Astrocyte of the cerebellum (primary cell): ENCODE measurements around the gene ALG1L2.
A peak's percentile ranks its signal among the peaks of the same experiment; 100 is the strongest.
"Not testable (repeated sequence)": the region's sequence is repeated elsewhere in the genome, so short reads cannot be mapped to it uniquely, and the experiment has no call there.

Experiments used
- DNase-seq: peaks from one replicate; pipeline ENCODE4 v3.0.0-alpha.2; 2011; ENCODE audit warnings: low read depth
- H3K4me3 ChIP-seq: 2 replicates; pipeline ENCODE4 v1.5.1; 2011; ENCODE audit warnings: mild to moderate bottlenecking, low read depth, low read length, moderate library complexity
- in situ Hi-C: cut with HindIII; loops from 2 replicates; pipeline ENCODE4 v1.10.0; 2017; ENCODE audit warnings: low sequenced_read_pairs
- TF ChIP-seq, protein P1 (sequence below): IDR thresholded peaks from 2 replicates; pipeline ENCODE4 v1.5.1; 2012; ENCODE audit warnings: low read length, low read depth, moderate library complexity, mild to moderate bottlenecking; ENCODE audit errors: missing control alignments

Gene ALG1L2

DNA sequence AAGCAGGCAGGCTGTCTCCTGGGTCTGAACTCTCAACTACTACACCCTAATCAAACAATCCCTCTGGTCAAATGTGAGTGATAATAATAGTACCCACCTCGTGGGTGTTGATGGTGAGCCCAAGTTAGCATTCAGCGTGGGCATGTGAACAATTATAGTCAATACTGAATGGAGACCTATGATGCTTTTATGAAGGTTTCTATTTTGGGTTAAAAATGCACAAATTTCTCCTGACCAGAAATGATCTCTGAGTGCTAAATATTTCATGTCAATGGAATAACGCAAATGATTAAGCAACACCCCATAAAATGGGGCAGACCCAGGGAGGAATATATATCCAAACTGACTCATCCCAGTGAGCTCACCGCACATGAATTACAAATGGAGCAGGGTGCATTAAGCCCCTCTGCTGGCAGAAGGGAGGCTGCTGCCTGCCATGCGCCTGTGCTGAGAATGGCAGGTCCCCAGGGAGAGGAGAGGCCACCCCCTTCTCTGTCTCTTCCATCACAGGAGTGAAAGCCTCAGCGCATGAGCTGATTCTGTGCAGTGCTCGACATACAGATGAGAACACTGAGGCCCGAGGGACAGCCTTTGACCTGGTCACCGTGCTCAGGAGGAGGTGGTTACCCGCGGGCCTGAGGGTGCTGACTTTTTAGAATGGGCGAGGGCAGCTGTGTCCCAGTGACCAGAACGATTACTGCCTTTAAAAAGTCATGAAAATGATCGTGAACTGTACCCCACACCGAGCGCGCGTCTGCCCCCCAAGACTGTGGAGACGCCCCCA, 28.9 kb downstream of the ALG1L2 start:
- DNase-seq, in situ Hi-C loops: not testable (repeated sequence)
- peak overlapping the region; percentile 73 for H3K4me3 ChIP-seq

DNA sequence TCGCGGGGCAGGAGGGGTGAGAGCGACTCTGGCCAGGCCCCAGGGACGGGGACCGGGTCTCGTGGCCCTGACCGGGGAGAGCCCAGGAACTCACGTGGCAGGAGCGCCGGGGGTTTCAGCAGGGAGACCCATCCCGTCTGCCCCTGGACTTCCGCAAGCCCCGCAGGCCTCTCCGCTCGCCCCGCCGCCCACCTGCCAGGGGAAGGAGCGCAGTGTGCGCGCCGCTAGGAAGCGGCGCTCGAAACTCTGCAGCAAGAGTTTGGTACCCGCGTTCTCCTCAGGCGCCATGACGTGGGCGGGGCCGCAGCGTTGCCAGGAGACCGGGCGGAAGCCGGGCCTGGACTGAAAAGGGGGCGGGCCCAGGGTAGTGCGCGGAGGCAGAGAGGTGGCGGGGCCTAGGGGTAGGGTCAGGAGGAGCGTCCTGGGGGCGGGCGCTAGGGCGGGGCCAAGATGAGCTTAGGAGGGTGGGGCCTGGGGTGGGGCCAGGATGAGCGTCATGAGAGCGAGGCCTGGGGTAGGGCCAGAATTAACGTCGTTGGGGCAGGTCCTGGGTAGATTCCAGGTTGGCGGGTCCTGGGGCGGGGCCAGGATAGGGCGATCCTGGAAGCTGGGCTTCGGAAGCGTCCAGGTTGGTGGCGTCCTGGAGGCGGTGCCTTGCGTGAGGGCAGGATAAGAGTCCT, 29.7 kb downstream of the ALG1L2 start:
- in situ Hi-C loops: no loop called here
- H3K4me3 ChIP-seq: peak overlapping the region; percentile 73
- peak; percentile 95 for DNase-seq
- TF ChIP-seq, protein P1, sequence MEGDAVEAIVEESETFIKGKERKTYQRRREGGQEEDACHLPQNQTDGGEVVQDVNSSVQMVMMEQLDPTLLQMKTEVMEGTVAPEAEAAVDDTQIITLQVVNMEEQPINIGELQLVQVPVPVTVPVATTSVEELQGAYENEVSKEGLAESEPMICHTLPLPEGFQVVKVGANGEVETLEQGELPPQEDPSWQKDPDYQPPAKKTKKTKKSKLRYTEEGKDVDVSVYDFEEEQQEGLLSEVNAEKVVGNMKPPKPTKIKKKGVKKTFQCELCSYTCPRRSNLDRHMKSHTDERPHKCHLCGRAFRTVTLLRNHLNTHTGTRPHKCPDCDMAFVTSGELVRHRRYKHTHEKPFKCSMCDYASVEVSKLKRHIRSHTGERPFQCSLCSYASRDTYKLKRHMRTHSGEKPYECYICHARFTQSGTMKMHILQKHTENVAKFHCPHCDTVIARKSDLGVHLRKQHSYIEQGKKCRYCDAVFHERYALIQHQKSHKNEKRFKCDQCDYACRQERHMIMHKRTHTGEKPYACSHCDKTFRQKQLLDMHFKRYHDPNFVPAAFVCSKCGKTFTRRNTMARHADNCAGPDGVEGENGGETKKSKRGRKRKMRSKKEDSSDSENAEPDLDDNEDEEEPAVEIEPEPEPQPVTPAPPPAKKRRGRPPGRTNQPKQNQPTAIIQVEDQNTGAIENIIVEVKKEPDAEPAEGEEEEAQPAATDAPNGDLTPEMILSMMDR: no peak

DNA sequence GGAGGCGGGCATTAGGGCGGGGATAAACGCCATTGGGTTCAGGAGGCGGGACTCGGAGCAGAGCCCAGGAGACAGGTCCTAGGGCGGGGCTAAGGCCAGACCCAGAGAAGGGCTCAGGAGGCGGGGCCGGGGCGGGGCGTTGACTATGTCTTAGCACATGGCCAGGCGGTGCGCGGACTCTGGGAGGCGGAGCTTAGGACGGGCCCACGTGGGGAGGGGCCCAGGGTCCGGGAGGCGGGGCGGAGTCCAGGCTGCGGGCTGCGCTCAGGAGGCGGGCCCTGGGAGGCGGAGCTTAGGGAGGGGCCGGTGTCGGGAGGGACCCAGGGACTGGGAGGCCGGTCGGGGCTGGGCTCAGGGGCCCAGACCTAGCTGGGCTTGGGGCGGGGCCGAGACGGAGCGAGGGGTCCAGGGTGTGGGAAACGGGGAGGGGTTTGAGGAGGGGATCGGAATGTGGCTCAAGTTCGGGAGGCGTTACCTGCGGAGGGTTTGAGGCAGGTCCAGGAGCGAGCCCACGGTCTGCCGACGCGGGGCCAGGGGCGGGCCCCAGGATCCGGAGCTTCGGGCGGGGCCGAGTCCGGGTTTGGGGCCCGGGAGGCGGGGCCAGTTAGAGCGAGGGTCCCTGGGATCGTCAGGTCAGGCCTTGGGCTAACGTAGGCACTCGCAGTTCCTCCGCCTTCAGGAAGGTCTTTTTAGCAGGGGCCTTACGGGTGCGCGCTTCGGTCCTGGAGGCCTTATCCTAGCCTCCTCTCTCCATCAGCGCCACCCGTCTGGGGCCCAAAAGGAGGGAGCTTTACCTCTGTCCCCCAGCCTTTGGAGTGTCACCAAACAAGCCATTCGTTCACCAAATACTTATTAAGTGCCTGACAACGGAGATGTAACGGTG, 30.5 kb downstream of the ALG1L2 start:
- in situ Hi-C loops: not testable (repeated sequence)
- peak overlapping the region; percentile 73 for H3K4me3 ChIP-seq
- peak; percentile 84 for DNase-seq

DNA sequence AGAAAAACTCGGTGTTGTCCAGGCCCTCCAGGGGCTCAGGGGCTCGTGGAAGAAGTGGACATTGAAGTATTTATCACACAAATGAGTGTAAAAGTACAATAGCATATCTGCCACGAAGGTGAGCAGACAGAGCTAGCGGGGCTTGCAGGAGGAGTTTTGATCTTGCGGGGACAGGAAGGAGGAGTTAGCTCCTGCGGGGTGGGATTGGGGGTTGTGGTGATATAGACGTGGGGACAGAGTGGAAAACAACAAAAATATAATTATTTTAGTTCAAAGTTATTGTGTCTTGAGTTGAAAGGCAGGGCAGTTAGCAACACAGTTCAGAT, 31.1 kb downstream of the ALG1L2 start:
- DNase-seq, in situ Hi-C loops: not testable (repeated sequence)
- H3K4me3 ChIP-seq: peak overlapping the region; percentile 56

DNA sequence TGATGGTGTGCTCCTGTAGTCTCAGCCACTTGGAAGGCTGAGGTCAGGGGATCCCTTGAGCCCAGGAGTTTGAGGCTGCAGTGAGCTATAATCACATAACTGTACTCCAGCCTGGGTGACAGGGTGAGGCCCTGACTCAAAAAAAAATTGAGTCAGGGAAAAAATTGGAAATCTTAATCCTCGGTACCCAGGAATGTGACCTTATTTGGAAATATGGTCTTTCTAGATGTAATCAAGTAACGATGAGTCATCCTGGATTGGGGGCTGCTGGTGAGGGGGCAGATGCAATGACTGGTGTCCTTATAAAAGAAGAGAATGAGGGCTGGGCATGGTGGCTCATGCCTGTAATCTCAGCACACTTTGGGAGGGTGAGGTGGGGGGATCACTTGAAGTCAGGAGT, 33.8 kb downstream of the ALG1L2 start:
- DNase-seq, in situ Hi-C loops, H3K4me3 ChIP-seq: not testable (repeated sequence)

DNA sequence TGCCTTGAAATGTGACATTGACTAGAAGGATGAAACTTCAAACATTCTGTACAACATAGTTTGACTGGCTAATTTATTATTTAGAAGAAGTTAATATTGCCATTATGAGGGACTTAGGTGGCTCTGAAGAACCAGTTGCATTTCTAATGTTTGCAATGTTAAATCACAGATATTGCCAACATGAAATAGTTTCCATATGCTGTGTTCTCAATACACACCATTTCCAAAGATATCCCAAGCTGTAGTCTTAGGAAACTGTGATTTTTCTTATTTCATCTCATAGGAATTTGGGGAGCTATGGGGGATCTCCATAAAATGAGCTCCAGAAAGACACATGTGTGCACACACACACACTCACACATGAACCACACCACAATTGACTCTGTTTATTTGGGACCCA, 36.3 kb downstream of the ALG1L2 start:
- TF ChIP-seq, protein P1: no peak
- no peak overlapping the region for H3K4me3 ChIP-seq
- no peak for DNase-seq
- in situ Hi-C loops: no loop called here

DNA sequence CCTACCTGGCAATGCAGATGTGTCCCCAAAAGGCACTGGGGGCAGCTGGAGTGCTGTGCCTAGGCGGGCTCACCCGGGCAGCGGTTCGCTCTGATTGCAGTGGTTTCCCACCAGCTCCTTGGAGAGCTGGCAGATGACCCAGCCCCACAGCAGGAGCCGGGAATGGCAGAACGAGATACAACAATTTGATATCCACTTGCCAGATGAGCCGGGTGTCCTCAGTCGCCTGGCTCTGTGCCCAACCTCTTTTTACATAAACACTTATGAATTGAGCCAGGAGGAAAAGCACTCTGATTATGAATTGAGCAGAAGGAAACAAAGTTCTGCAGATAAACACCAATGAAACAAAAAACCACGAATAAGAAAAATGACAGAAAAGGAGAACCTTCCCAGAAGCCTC, 38.2 kb downstream of the ALG1L2 start:
- H3K4me3 ChIP-seq, DNase-seq, in situ Hi-C loops: not testable (repeated sequence)

DNA sequence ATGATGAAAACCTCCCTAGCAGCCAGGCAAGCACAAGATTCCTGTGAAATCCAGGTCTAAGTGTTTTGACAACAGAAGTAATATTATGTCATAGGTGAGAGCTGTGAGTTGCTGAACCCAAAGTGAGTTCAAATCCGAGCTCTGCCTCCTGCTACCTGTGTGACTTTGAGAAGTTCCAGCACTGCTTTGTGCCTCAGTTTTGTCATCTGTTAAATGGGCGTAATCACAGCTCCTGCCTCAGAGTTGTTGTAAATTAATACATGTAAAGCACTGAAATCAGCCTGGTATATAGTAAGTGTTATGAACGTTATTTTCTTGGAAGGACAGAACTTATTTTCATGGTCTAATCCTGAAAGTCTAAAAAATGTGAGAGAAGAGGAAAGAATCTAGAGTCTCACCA, 38.7 kb downstream of the ALG1L2 start:
- in situ Hi-C loops, H3K4me3 ChIP-seq, DNase-seq: not testable (repeated sequence)

DNA sequence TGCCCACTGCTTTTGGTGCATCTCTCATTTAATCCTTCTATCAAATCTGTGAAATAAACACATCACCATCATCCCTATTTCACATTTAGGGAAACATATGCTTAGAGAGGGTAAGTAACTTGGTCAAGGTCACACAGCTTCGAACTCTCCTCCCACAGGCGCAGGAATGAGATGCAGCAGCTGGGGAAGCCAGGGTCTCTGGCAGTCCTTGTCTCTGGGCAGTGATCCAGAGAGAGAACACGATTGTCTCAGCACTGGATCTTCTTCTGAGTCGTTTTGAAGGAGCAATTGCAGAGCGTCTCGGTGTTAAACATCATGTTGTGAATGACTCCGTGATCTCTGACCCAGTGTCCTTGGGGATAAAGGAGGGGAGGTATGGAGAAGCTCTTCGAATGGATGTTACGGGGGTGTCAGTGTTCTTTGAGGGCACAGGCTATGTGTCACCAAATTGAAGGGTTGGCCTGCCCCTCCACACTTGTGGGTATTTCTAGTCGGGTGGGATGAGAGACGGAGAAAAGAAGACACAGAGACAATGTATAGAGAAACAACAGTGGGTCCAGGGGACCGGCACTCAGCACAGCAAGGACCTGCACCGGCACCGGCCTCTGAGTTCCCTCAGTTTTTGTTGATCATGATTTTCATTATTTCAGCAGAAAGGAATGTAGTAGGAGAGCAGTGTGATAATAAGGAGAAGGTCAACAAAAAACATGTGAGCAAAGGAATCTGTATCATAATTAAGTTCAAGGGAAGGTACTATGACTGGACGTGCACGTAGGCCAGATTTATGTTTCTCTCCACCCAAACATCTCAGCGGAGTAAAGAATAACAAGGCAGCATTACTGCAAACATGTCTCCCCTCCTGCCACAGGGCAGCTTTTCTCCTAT, 41.5 kb downstream of the ALG1L2 start:
- DNase-seq, H3K4me3 ChIP-seq, in situ Hi-C loops: not testable (repeated sequence)

DNA sequence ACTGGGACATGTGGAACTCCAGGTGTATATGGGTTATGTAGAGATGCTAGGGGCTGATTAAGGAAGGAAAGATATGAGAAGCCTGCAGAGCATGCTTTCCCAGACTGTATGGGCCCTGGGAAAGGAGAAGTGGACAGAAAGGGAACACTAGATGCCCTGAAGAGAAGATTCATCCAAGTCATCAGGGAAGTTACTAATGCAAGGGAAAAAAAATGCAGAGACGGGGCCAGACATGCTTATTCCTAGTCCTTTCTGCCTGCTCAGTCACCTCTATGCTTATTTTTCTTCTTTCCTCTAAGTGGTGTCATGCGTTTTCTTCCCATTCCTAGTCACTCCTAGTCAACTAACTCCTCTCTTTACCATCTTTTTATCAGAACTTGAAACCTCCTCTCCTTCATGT, 43.8 kb downstream of the ALG1L2 start:
- H3K4me3 ChIP-seq, DNase-seq, in situ Hi-C loops: not testable (repeated sequence)

DNA sequence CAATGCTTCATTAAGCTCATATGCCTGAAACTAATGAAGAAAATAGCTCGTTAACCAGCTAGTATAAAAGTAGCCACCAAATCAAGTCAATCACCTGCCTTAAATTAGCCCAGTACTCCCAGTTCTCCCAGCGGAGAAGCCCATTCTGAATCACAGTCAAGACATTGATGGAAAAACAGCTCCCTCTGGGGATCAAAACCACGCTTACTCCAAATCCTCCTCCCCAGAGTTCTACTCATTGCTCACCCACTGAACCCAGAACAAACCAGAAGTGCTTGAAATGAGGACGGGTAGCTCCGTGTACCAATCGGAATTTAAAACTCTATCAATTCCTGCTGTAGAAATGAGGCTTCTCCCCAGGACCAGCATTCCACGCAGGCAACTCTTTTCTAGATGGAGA, 54.7 kb downstream of the ALG1L2 start:
- H3K4me3 ChIP-seq, in situ Hi-C loops, DNase-seq: not testable (repeated sequence)

DNA sequence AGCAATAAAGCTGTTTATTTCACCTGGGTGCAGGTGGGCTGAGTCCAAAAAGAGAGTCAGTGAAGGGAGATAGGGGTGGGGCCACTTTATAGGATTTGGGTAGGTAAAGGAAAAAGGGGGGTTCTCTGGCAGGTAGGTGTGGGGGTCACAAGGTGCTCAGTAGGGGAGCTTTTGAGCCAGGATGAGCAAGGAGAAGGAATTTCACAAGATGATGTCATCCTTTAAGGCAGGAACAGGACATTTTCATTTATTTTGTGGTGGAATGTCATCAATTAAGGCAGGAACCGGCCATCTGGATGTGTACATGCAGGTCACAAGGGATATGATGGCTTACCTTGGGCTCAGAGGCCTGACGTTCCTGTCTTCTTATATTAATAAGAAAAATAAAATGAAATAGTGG, 56.1 kb downstream of the ALG1L2 start:
- in situ Hi-C loops, DNase-seq, H3K4me3 ChIP-seq: not testable (repeated sequence)

DNA sequence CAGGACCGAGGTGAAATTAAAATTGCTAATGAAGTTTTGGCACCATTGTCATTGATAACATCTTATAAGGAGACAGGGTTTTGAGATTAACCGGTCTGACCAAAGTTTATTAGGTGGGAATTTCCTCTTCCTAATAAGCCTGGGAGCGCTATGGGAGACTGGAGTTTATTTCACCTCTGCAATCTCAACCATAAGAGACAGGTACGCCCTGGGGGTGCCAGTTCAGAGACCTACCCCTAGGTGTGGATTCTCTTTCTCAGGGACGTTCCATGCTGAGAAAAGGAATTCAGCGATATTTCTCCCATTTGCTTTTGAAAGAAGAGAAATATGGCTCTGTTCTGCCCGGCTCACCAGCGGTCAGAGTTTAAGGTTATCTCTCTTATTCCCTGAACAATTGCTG, 57.4 kb downstream of the ALG1L2 start:
- H3K4me3 ChIP-seq, DNase-seq, in situ Hi-C loops: not testable (repeated sequence)

DNA sequence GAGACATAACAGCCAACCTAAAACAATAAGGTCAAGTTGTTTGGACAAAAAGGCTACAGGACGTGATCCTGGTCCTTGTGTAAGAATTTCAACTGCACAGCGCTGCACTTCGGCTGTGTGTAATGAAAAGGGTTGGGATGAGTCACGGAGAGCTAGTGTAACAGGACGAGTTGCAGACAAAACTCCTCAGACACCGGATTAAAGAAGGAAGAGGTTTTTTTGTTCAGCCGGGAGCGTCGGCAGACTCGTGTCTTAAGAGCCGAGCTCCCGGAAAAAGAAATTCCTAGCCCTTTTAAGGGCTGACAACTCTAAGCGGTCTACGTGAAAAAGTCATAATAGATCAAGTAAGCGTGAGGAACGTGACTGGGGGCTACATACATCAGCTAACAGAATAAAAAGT, 59.1 kb downstream of the ALG1L2 start:
- DNase-seq, in situ Hi-C loops, H3K4me3 ChIP-seq: not testable (repeated sequence)
